HepG2 (cell line): ENCODE results near the gene PALMD. TPM values are rescaled to one million over a fixed set of nuclear protein-coding genes. Genes with fewer than 3 reads are reported as not detected.

Experiments
- CHD4 ChIP-seq: fragments of 200-600 bp; sonication (generic); IDR thresholded peaks from 2 replicates; pipeline ENCODE4 v1.7.0; 2017; ENCODE audit warnings: mild to moderate bottlenecking, low read length, borderline replicate concordance
- DDIT3 ChIP-seq: sonication (generic); formaldehyde crosslinking; IDR thresholded peaks from 2 replicates; pipeline ENCODE4 v1.4.0; 2020; ENCODE audit warnings: mild to moderate bottlenecking, missing genetic modification reagents
- DNMT3B ChIP-seq: conservative IDR thresholded peaks from 2 replicates; pipeline ENCODE4 v1.6.1; 2016; ENCODE audit warnings: missing biosample characterization, control low read depth
- HES4 ChIP-seq: sonication (generic); formaldehyde crosslinking; IDR thresholded peaks from 2 replicates; pipeline ENCODE4 v1.9.0; 2021; ENCODE audit warnings: mild to moderate bottlenecking, missing genetic modification reagents, borderline replicate concordance
- KIAA2018 ChIP-seq: sonication (generic); formaldehyde crosslinking; IDR thresholded peaks from 2 replicates; pipeline ENCODE4 v1.5.0; 2020; ENCODE audit warnings: mild to moderate bottlenecking, missing genetic modification reagents, borderline replicate concordance
- KLF16 ChIP-seq, 2 experiments: sonication (generic) in 1 of 2; formaldehyde crosslinking in 1 of 2; IDR thresholded peaks; 2 replicates each; pipeline versions ENCODE4 v1.6.1 to v1.8.0; 2016 to 2023; ENCODE audit warnings: missing genetic modification reagents in 2 of 2, missing compliant biosample characterization in 1 of 2
- KLF6 ChIP-seq: IDR thresholded peaks from 2 replicates; pipeline ENCODE4 v1.8.0; 2016; ENCODE audit warnings: missing biosample characterization, missing genetic modification reagents
- PRDM10 ChIP-seq: sonication (generic); formaldehyde crosslinking; IDR thresholded peaks from 2 replicates; pipeline ENCODE4 v1.4.0; 2020; ENCODE audit warnings: low read depth, missing genetic modification reagents
- RFX1 ChIP-seq: fragments of 450-650 bp; IDR thresholded peaks from 2 replicates; pipeline ENCODE4 v1.6.1; 2017
- RFXANK ChIP-seq: IDR thresholded peaks from 2 replicates; pipeline ENCODE4 v1.6.1; 2016
- SP4 ChIP-seq: sonication (generic); formaldehyde crosslinking; IDR thresholded peaks from 2 replicates; pipeline ENCODE4 v1.8.1; 2023; ENCODE audit warnings: mild to moderate bottlenecking, missing genetic modification reagents
- ZNF160 ChIP-seq: sonication (generic); formaldehyde crosslinking; IDR thresholded peaks from 2 replicates; pipeline ENCODE4 v1.8.0; 2022; ENCODE audit warnings: mild to moderate bottlenecking, inconsistent platforms, missing genetic modification reagents
- ZNF224 ChIP-seq: sonication (generic); formaldehyde crosslinking; IDR thresholded peaks from 2 replicates; pipeline ENCODE4 v1.5.0; 2020; ENCODE audit warnings: mild to moderate bottlenecking, missing genetic modification reagents
- ZNF558 ChIP-seq: sonication (generic); formaldehyde crosslinking; IDR thresholded peaks from 2 replicates; pipeline ENCODE4 v1.9.0; 2022; ENCODE audit warnings: mild to moderate bottlenecking, missing genetic modification reagents, borderline replicate concordance
- ZNF772 ChIP-seq: sonication (generic); formaldehyde crosslinking; IDR thresholded peaks from 2 replicates; pipeline ENCODE4 v1.5.0; 2020; ENCODE audit warnings: mild to moderate bottlenecking, missing genetic modification reagents
- ZNF816 ChIP-seq: sonication (generic); formaldehyde crosslinking; IDR thresholded peaks from 2 replicates; pipeline ENCODE4 v1.8.0; 2022; ENCODE audit warnings: missing genetic modification reagents, mild to moderate bottlenecking, borderline replicate concordance
- polyA plus RNA-seq, 8 experiments: library from polyadenylated mRNA; depleted of rRNA in 3 of 8; stranded (reverse) in 7 of 8; unstranded in 1 of 8; fragments of >200 nt; fragmentation: Illumina TruSeq in 4 of 8; extraction: Trizol in 4 of 8; gene quantifications; 2 replicates each; pipeline versions ENCODE4 v1.2.1 to v1.2.3, GENCODE V29; 2011 to 2016; ENCODE audit warnings: low read depth in 4 of 8, missing spikeins in 1 of 8, mixed read lengths in 1 of 8; ENCODE audit not compliant: insufficient read depth in 1 of 8
- total RNA-seq, 5 experiments: library from RNA; depleted of rRNA; stranded (reverse); fragments of >200 nt; fragmentation: Illumina TruSeq; extraction: Trizol; gene quantifications; 2 replicates each; pipeline ENCODE4 v1.2.3, GENCODE V29; 2016; ENCODE audit warnings: low read depth in 1 of 5

Gene PALMD
- total and polyA plus RNA-seq, 2 of the 13 experiments (the other 11 are each of a cell fraction or from before 2014, with no cell fraction given) = 5.5 to 31.1 TPM

GRCh38 chr1:99645699-99646531, at the start of gene PALMD (continued):
- TF ChIP-seq PRDM10 (CRISPR knock-in tag) (peak; percentile 74), RFXANK (CRISPR knock-in tag) (no peak), DNMT3B (CRISPR knock-in tag) (no peak), KLF16 (CRISPR knock-in tag; IDR thresholded peaks at IDR 0.05) (no peak), CHD4 (no peak), ZNF558 (no peak), KIAA2018 (CRISPR knock-in tag) (no peak), ZNF816 (CRISPR knock-in tag) (no peak), HES4 (CRISPR knock-in tag) (no peak), ZNF224 (peak; percentile 53; the same call in 1 of the 2 replicates), ZNF772 (CRISPR knock-in tag) (no peak; the same call in none of the 2 replicates), ZNF160 (CRISPR knock-in tag) (no peak), KLF6 (CRISPR knock-in tag) (no peak), SP4 (CRISPR knock-in tag) (peak; percentile 52; the same call in 1 of the 2 replicates), DDIT3 (CRISPR knock-in tag) (no peak), RFX1 (no peak)
